ENCODE data around the gene CALHM6.
A peak's percentile ranks its signal among the peaks of the same experiment; 100 is the strongest.

Gene CALHM6

GRCh38 chr6:116461331-116461931 is at the start of gene CALHM6:
Gene CALHM6 (plus strand): TSS chr6:116461375. CDS start chr6:116461930, 555 bp downstream.
- no peak for DNase-seq (ENCODE audit: low read depth)

DNA sequence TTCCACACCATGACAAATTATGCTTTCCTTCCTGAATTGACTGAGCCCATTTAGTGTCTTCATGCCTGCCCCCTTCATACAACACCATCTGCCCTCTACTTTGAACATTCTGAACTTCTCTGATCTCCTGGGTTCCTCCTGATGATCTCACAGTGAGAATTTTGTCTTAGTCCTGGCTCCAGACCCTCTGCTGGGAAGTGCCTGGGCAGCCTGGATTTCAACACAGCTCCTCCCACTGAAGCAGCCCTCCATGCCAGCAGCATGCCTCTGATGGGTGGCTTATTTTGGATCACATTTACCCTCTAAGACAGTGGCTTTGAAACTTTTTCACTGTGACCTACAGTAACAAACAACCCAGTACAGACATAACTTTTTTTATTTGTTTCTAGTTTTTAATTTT is 48.9 kb upstream of the CALHM6 start:
- DNase-seq (ENCODE audit: low read depth) = no peak

GRCh38 chr6:116413357-116413756 is 47.8 kb upstream of the CALHM6 start:
- no peak for DNase-seq (ENCODE audit: low read depth)

GRCh38 chr6:116417661-116418060 is 43.5 kb upstream of the CALHM6 start:
- no peak for DNase-seq (ENCODE audit: low read depth)

- no peak for DNase-seq (ENCODE audit: low read depth)
Observed at GRCh38 chr6:116419069-116419786, 41.9 kb upstream of the CALHM6 start.

DNA sequence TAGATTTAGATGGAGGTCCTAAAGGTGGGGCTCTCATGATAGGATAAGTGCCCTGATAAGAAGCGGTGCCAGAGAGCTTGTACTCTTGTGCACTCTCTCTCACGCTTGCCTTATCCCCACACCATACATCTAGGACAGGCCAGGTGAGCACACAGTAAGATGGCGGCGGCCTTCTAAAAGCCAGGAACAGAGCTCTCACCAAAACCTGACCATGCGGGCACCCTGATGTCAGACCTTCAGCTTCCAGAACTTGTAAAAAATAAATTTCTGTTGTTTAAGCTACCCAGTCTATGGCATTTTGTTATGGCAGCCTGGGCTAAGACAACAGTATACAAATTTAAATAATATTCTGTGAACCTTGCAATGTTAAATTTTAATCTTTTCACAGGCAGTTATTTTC is 40.8 kb upstream of the CALHM6 start:
- DNase-seq (ENCODE audit: low read depth) = no peak

GRCh38 chr6:116422238-116422637 is 38.9 kb upstream of the CALHM6 start:
- DNase-seq (ENCODE audit: low read depth) = no peak

DNA sequence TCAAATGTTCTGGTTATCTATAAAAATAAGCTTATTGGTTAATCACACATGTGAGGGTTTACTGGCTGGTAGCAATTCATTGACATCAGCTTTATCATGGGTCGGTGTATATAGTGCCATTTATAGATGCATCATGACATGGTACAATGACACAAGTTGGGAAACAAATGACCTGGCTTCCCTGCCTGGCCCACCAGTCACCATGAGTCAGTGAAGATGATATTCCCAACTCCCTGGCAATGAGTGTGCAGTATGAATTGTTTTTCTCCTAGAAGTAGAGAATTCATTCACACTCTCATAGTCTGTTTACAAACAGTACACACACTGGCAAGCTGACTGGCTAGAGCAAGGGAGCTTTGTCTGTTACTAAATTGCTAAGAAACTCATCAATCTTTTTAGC is 37.2 kb upstream of the CALHM6 start:
- DNase-seq (ENCODE audit: low read depth) = no peak

GRCh38 chr6:116426551-116426950 is 34.6 kb upstream of the CALHM6 start:
- no peak for DNase-seq (ENCODE audit: low read depth)

- DNase-seq (ENCODE audit: low read depth) = no peak
Observed at GRCh38 chr6:116429111-116429510, 32.1 kb upstream of the CALHM6 start.

DNA sequence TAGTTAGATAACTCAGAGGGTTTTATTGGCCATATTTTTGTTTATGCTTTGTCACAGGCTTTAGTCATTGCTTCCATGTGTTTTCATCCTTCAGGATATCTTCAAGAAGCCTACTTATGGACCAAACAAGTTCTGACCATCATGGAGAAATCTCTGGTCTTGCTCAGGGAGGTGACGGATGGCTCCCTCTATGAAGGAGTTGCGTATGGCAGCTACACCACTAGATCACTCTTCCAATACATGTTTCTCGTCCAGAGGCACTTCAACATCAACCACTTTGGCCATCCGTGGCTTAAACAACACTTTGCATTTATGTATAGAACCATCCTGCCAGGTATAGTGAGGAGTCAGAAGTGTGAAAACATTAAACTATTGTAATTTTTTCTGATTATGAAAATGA is 30.3 kb upstream of the CALHM6 start:
- DNase-seq (ENCODE audit: low read depth) = no peak

GRCh38 chr6:116431964-116432595 is 29.1 kb upstream of the CALHM6 start:
- DNase-seq (ENCODE audit: low read depth) = no peak

DNA sequence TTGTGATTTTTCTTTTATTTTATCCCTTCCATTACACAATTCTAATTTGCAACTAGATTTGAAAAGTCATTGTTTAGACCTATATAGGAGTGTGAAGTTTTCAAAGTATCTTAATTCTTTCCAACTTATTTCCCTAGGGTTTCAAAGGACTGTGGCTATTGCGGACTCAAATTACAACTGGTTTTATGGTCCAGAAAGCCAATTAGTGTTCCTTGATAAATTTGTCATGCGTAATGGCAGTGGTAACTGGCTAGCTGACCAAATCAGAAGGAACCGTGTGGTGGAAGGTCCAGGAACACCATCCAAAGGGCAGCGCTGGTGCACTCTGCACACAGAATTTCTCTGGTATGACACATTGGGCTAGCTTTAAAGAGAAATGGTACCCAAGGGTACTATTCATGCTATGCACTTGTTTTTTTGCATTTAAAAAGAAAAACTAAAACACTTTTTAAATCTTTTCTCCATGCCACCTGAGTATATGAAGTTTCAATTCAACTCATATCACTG is 27.9 kb upstream of the CALHM6 start:
- DNase-seq (ENCODE audit: low read depth) = no peak

GRCh38 chr6:116434056-116434725 is 27.0 kb upstream of the CALHM6 start:
- DNase-seq (ENCODE audit: low read depth) = no peak

GRCh38 chr6:116436586-116436985 is 24.6 kb upstream of the CALHM6 start:
- DNase-seq (ENCODE audit: low read depth) = no peak

DNA sequence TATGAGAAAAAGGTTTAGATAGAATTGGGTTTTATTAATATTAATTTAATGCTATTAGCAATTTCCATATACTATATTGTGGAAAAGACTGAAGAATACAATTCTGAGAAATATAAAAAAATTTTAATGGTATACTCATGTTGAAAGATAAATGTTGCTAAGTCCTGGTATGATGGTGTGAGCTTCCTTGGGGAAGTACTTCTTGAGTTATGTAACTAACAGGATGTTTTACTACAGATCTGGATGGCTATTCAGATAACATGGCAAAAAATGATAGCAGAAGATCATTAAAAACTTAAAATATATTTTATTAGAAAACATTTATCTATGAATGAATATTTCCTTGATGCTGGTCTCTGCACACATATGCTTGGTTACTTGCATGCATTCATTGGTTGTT is 23.5 kb upstream of the CALHM6 start:
- no peak for DNase-seq (ENCODE audit: low read depth)

DNA sequence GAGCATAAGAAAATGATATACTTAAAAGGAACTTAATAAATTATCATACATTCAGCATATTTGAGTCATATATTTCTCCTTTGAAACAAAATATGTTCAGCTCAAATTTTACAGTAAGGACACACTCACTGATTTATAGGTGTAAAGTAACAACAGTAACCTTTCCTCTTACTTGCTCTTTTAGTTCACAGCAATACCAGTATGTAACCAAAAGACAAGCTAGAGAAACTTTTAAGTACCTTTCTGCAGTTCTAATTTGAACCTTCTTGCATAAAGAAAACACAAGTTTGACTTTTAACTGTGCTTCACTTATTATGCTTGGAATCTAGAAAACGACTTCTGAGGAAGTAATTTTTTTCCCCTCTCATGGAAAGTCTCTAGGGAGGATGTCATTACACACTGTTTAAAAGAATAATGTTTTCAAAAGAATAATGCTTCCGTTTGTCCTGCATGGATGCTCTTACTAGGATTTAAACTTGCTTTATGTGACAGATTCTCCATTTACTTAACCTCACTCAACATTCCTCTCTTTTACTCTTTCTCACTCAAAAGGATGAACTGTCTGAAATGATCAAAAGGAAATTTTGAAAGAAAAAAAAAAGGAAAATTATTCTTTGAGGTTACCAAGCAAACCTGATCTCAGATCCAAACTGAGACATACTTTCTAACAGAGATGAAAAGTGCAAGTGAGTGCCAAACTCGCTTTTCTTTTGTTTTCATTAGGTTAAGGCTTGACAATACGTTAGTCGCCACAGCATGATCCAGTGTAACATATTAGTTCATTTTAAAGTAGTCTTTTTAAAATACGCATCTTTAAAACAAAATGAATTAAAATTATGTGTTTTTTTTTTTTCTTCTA is 22.4 kb upstream of the CALHM6 start:
- no peak for DNase-seq (ENCODE audit: low read depth)

- peak; percentile 36 for DNase-seq (ENCODE audit: low read depth)
Observed at GRCh38 chr6:116439522-116440051, 21.6 kb upstream of the CALHM6 start.

- no peak for DNase-seq (ENCODE audit: low read depth)
Observed at GRCh38 chr6:116443105-116443504, 18.1 kb upstream of the CALHM6 start.

DNA sequence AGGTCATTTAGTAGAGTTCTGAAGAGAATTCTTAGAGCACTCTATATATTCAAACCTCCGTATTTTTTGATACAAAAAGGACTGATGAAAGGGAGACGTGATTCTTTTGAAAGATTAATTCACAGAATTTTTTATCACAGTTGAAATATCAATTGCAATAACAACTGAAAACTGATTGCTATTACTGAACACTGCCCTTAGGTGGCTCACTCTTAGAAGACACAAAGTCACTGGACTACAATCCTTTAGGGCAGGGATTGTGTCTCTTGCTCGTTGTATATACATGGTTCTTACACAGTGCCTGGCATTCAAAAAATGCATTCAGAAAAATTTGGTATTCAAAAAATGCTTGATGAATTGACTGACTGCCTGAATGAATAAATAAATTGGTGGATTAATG is 17.1 kb upstream of the CALHM6 start:
- DNase-seq (ENCODE audit: low read depth) = no peak

GRCh38 chr6:116444575-116444974 is 16.6 kb upstream of the CALHM6 start:
- no peak for DNase-seq (ENCODE audit: low read depth)
